GOT3 (cell line): ENCODE measurements around the gene TRAPPC6A.

Experiments used
- DNase-seq: peaks from one replicate; lab custom pipeline; 2025; ENCODE audit warnings: mixed read lengths; lab: John Stamatoyannopoulos, UW

Gene TRAPPC6A

DNA sequence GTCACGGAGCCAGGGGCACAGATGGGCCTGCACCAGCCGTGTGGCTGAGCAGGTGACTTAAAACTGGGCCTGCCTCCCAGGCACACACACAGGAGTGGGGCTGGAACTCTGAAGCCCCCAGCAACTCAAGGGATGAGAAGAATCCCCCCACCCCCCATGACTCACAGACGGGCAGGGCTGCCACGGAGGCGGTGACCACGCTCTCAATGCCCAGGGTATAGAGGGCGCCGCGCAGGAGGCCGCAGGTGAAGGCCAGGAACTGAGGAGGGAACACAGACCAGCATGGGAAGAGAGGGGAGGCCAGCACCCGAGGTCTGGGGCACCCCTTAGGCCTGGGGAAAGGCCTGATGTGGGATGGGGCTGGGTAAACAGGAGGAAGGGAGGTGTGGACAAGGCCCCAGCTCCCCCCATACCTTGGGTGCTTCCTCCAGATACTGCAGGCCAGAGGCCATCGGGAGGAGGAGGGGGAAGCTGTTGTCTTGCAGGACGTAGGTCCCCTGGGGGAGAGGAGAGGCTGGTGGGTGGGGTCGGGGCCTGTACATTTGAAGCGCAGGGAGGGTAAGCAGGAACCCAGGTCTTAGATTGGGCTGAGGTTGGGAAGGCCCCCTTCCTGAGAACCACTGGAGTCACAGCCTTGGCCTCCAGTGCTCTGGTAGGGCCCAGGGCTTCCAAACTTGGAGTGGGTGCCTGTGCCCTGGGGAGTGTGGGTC, 14.1 kb downstream of the TRAPPC6A start:
- DNase-seq, result no peak

DNA sequence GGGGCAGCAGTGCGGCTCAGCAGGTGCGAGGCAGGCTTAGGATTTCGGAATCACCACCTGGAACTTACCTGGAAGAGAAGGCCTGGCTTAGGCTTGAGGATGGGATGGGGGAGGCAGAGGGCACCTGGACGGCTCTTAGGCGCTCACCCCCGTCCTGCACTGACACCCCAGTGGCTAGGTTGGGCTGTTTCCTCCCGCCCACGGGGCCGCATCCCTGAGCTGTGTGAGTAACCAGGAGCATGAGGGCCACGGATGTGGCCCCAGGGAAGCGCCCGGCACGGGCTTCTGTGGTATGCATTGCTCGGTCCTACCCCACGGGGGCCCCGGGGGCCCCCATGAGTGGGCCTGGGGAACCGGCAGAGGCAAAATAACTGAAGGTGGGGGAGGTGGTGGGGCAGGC, 14.9 kb downstream of the TRAPPC6A start:
- DNase-seq, result no peak

DNA sequence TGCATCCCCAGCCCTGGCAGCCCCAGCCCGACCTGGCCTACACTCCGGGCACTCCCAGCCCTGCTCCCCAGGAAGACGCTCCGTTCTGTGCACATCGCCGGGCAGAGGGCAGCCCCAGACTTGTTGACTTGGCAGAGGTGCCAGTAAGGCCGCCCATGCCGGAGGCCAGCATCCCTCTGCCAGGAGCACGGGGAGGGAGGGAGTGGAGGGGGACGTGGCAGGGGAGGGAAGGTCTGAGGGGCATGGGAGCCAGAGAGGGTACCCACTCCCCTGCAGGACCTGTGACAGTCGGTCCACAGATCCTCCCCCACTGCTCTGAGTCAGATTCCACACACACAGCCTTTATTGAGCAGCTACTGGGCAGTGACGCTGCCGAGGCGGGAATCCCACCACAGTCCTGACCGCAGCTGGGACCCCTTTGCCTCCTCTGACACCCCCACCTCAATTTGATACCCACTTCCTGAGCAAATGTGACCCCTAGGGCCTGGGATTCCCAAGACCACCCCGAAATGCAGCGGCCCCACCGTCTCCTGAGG, 15.4 kb downstream of the TRAPPC6A start:
- DNase-seq, result no peak

DNA sequence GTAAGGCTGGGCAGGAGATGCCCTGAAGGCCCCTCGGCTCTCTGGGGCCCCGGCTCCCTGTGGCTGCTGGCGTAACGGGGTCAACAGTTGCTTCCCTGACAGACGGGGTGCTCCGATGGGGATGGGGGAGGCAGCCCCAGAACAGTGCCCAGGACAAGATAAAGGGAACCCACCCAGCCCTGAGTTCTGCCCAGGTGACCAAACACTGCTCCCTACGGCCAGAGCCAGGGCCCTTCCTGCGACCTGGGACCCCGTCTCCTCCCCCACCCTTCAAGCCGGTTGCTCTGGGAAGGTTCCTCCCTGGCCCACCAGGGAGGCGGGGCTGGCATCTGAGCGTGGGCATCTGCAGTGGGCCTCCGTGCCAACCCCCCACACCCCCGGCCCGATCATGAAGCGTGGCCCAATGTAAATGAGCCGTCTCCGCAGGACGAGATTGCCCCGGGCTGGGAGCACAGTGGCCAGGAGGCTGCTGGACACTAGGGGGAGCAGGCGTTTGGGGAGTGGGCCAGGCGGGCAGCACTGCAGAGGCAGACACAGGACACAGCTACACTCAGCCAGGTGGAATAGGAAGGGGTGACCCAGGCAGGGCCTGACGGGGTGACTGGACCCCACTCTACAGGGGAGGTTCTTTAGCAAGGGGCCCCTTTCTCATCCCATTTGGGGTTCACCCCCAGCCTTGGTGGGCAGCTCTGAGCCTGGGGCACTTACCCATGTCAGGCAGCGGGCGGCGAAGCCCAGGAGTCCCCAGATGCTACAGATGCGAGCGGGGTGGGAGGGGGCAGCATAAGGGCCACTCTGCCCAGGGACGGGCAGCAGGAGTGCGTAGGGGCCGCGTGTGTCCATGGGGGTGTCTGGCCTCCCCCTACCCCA, 16.1 kb downstream of the TRAPPC6A start:
- DNase-seq, result no peak

DNA sequence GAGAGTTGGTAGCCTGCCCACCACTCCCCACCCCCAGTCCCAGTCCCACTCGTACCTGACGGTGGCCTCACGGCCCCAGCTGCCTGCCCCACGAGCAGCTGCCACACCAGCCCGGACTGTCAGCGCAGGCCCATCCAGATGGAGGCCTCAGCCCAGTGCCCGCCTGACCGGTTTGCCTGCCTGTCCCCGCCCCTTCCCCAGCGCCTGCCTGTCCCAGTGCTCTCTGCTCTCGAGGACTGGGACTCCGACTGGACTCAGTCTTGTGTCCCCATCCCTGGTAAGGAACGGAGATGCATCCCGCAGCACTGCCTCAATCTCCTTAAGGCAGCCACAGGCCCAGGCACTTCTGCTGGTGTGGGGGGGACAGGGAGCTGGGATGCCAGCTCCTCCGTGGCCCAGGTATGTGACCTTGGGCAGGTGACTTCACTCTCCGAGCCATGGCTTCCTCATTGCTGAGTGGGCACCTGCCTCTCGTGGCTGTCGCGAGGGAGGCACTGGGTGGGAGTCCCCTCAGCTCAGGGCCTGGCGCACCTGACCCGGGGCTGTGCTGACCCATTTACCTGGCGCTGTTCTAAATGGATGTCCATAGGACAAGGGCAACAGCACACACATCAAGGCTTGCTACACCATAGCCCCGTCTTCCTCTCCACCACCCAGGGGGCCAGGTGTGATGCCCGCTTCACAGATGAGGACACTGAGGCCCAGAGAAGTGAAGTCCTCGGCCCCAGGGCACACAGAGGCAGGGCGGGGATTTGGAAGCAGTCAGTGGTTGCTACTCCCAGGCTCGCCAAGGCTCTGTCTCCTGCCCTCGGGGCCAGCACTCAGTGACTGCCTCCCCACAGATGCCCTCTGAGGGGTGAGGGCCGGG, 16.9 kb downstream of the TRAPPC6A start, which contains the start of gene NKPD1:
NKPD1 (minus strand) TSS at position 113 of the 868 bp plus-strand sequence. CDS start 832 bp downstream, outside the sequence.
- no peak for DNase-seq

DNA sequence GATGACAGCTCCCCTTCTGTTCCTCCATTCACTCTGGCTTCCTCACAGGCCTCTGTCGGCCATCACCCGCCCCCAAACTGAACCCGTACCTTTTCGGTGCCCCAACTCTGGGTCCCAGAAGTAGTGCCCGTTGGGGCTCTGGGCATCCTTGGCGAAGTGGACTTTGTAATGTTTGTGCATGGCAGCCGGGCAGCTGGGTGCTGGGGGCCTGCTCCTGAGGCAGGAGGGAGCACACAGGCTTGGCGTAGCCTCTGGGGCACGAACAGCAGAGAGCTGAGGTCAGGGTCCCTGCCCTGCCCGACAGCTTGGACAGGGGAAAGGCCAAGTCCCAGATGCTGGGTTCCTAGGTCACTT, 18.1 kb downstream of the TRAPPC6A start:
- DNase-seq, result no peak

GRCh38 chr19:45159210-45159970, 18.6 kb downstream of the TRAPPC6A start:
- DNase-seq, result no peak

GRCh38 chr19:45158503-45159209, 19.4 kb downstream of the TRAPPC6A start:
- no peak for DNase-seq

GRCh38 chr19:45156751-45157150, 21.3 kb downstream of the TRAPPC6A start:
- no peak for DNase-seq

- no peak for DNase-seq
These were observed 21.9 kb downstream of the TRAPPC6A start for GRCh38 chr19:45156011-45156630.

- no peak for DNase-seq
These were observed 23.8 kb downstream of the TRAPPC6A start for GRCh38 chr19:45154064-45154827.

DNA sequence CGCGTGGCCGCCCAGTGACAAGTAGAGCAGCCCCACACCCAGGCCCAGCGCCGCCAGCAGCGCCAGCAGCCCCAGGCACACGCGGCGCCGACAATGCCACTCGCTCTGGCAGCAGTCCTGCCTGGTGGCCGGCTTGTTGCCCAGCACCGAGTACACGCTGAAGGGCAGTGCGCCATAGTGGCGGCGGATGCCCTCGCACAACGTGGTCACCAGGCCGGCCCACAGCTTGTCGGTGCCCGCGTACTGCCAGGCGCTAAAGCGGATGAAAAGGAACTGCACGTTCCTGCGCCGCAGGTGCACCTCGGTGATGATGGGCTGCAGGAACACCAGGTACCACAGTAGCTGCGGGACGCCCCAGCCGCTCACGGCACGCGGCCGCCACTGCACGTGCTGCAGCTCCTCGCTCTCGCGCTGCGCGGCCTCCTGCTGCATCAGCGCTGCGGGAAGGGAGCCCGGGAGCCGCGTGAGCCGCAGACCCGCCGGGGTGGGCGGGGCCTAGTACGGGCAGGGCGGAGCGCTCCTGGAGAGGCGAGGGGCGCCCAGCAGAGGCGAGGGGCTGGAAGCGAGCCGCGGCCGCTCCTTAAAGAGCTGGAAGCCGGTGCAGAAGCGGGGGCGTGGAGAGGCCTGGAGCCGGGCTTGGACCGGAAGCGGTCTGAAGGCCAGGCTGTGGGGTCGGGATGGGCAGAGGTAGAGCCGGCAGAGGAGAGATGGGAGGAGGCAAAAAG, 24.5 kb downstream of the TRAPPC6A start:
- DNase-seq, result no peak

DNA sequence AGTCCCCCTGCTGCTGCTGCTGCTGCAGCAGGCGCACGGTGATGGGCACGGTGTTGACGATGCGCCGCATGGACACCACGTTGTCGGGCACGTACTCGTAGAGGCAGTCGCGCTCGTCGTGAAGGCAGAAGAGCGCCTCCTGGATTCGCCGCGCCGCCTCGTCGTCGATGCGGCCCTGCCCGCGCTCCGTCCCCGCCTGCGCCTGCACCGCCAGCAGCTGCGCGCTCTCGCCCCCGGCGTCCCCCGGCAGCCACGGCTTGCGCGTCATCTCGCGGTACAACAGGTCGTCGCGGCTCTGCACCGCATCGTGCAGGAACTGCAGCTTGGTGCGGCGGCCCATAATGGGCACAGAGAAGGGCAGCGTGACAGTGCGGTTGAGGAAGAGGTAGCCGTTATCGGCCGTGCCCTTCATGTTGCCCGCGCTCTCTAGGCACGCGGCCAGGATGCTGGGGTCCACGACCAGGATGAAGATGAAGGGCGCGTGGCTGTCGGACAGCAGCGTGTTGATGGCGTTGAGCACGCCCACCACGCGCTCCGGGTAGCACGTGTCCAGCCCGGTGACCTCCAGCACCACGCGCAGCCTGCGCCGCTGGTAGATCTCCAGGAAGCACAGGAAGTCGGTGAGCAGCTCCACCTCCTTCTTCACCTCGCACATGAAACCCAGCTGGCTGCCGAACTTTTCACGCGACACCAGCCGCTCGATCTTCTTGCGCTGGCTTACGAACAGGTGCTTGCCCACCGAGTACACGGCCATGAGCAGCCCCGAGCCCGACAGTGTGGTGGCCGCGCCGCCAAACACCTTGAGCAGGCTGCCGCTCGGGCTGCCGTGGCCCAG, 25.3 kb downstream of the TRAPPC6A start:
- DNase-seq, result no peak

GRCh38 chr19:45151821-45152503, 26.1 kb downstream of the TRAPPC6A start:
- DNase-seq, result no peak

DNA sequence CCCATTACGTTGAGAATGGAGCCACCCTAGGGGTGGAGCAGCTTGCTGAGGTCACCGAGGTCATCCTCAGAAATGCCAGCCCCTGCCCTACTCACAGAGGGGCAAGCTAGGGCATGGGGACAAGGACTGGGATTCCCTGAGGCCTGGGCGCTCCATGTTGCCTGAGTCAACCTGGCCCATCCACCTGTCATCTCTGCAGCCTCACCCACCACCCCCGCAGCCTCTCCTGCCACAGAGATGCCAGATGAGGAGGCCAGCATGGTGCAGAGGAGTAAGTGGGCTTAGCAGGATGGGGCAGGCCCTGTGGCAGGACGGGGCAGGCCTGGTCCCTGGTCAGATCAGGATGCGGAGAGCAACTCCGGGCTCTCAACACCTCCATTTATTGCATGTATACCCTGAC, 26.7 kb downstream of the TRAPPC6A start:
- no peak for DNase-seq

DNA sequence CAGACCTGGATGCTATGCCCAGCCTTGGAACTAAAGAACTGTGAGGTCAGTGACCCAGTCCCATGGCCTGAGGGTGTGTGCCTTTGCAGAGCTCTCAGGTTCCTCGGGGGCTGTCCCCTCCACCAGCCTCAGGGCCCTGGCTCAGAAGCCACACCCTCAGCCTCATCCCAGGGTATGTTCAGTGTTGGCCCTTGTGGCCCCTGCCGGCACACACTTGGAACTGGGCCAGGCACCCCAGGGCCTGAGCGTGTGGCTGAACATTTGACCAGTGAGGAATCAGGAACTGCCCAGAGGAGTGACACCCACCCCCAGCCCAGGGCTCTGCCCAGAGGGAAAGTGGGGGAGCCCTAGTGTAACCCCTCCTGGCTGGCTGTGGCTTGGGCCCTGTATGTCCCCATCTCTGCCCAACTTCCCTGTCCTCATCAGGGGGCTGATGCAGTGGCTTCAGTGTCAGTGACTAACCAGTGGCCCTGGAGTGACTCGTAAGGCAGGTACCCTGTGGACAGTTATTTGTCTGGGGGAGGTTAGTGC, 27.2 kb downstream of the TRAPPC6A start:
- no peak for DNase-seq

DNA sequence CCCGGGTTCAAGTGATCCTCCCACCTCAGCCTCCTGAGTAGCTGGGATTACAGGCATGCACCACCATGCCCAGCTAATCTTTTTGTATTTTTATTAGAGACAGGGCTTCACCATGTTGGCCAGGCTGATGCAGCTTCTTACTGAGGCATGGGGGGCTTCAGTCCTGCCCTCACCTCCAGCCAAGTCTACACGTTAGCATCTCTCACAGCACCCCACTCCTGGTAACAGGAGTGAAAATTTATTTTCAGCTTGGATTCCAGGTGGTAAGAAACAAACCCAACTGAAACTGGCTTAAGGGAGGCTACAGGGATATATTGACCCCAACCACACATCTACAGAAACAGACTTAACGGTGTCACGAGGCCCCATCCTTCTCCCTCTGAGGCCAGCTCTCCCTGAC, 27.9 kb downstream of the TRAPPC6A start:
- DNase-seq, result no peak
